ENCODE data around the gene CBFA2T2. TPM values are rescaled to one million over a fixed set of nuclear protein-coding genes. Genes with fewer than 3 reads are reported as not detected.

CBFA2T2 gene
- total and polyA plus RNA-seq, 2 donors (not counting 1 experiment from before 2014, with no cell fraction given): 26.9 to 30.0 TPM

- Histone ChIP-seq H3K9ac (ENCODE audit: low read length) (no peak overlapping the region), H4K20me1 (ENCODE audit: control insufficient read depth, insufficient read depth, low read length, poor library complexity, severe bottlenecking) (no peaks in the 10 kb centered on the region), H3K9me3 (ENCODE audit: control extremely low read depth in 1 of 3, control insufficient read depth in 2 of 3, insufficient read depth in 1 of 3, low read length in 2 of 3) (no peaks in the 10 kb centered on the region), H3K27me3 (replicated peaks in 1 of 4; ENCODE audit: control extremely low read depth in 1 of 4, control insufficient read depth in 3 of 4, insufficient read depth in 4 of 4, low read length in 3 of 4) (no peaks in the 10 kb centered on the region), H3K27ac (ENCODE audit: low read length in 2 of 2) (no peak overlapping the region), H3K4me2 (replicated peaks; ENCODE audit: low read depth, low read length, poor library complexity, severe bottlenecking) (peak overlapping the region; percentile 95), H3K79me2 (ENCODE audit: control insufficient read depth, insufficient read depth, low read length) (peaks cover 3% of the 10 kb centered on the region), H2AFZ (ENCODE audit: insufficient read depth, low read depth, low read length, poor library complexity, severe bottlenecking) (peak overlapping the region; percentile 84), H3K4me1 (ENCODE audit: control insufficient read depth in 2 of 2, insufficient read depth in 2 of 2, low read length in 2 of 2) (peaks cover 31 to 36% of the 10 kb centered on the region in 2 donors), H3K36me3 (replicated peaks in 1 of 2; ENCODE audit: control extremely low read depth in 1 of 2, control insufficient read depth in 1 of 2, extremely low read depth in 1 of 2, insufficient read depth in 2 of 2, low read length in 1 of 2) (no peaks in the 10 kb centered on the region), H3K4me3 (ENCODE audit: control extremely low read depth in 1 of 5, extremely low read depth in 1 of 5, insufficient read depth in 1 of 5, low read depth in 2 of 5, low read length in 4 of 5) (no peak overlapping the region)
- CTCF ChIA-PET: interaction anchor here (0.9 kb wide), 1 partner anchor 9 kb away, joined by 3 read pairs; the partner anchor contains the start of gene ACTL10
- ATAC-seq (ENCODE audit: low read depth) (no peak), DNase-seq (no peak)
- no peak for TF ChIP-seq CTCF (IDR thresholded peaks at IDR 0.05)
- TF ChIP-seq EZH2 (IDR thresholded peaks at IDR 0.05; ENCODE audit: borderline replicate concordance, insufficient read depth, low read depth, low read length, poor library complexity, severe bottlenecking): no peak
- POLR2A ChIA-PET: interaction anchor here (0.6 to 1.0 kb wide), 5 partner anchors 10 to 211 kb away, joined by 3 to 5 read pairs (median 4); no protein-coding TSS in a partner anchor
- intact Hi-C loops (cut with micrococcal nuclease): loop anchor here (2.0 kb wide), 2 partner anchors 45 to 55 kb away; partner anchors contain the start of genes PXMP4 and ZNF341
- Mint-ChIP-seq H3K4me1 (peaks cover 36% of the 10 kb centered on the region), H3K27ac (peak overlapping the region; percentile 32), H3K9me3 (ENCODE audit: insufficient read depth) (no peaks in the 10 kb centered on the region), H3K4me3 (peak overlapping the region; percentile 76), H3K27me3 (no peaks in the 10 kb centered on the region)
- 82% methylated on average over 8 of the region's 16 CpGs for WGBS (ENCODE audit: insufficient coverage)
These were observed 185.5 kb downstream of the CBFA2T2 start for GRCh38 chr20:33675136-33675959.

GRCh38 chr20:33676121-33676520, 186.2 kb downstream of the CBFA2T2 start:
- ChIA-PET POLR2A (interaction anchor here (0.6 to 1.0 kb wide), 2 partner anchors 9 to 190 kb away, joined by 4 to 5 read pairs; no protein-coding TSS in a partner anchor), CTCF (interaction anchor here (1.7 kb wide), 1 partner anchor 8 kb away, joined by 5 read pairs; no protein-coding TSS in a partner anchor)
- ATAC-seq (ENCODE audit: low read depth) (no peak), DNase-seq (no peak)
- Mint-ChIP-seq H3K9me3 (ENCODE audit: insufficient read depth) (no peaks in the 10 kb centered on the region), H3K27me3 (no peaks in the 10 kb centered on the region), H3K27ac (peak overlapping the region; percentile 32), H3K4me3 (peak overlapping the region; percentile 23), H3K4me1 (peaks cover 40% of the 10 kb centered on the region)
- H3K79me2 ChIP-seq (ENCODE audit: control insufficient read depth, insufficient read depth, low read length): peaks cover 3% of the 10 kb centered on the region
- intact Hi-C loops (cut with micrococcal nuclease): no loop called here
- no peak overlapping the region for H3K9ac ChIP-seq (ENCODE audit: low read length)
- H3K4me1 ChIP-seq (ENCODE audit: control insufficient read depth in 2 of 2, insufficient read depth in 2 of 2, low read length in 2 of 2): peaks cover 34 to 39% of the 10 kb centered on the region in 2 donors
- H3K4me2 ChIP-seq (replicated peaks; ENCODE audit: low read depth, low read length, poor library complexity, severe bottlenecking): no peak overlapping the region
- no peak overlapping the region for H3K4me3 ChIP-seq (ENCODE audit: control extremely low read depth in 1 of 5, extremely low read depth in 1 of 5, insufficient read depth in 1 of 5, low read depth in 2 of 5, low read length in 4 of 5)
- H4K20me1 ChIP-seq (ENCODE audit: control insufficient read depth, insufficient read depth, low read length, poor library complexity, severe bottlenecking): no peaks in the 10 kb centered on the region
- H3K9me3 ChIP-seq (ENCODE audit: control extremely low read depth in 1 of 3, control insufficient read depth in 2 of 3, insufficient read depth in 1 of 3, low read length in 2 of 3): no peaks in the 10 kb centered on the region
- no peak overlapping the region for H3K27ac ChIP-seq (ENCODE audit: low read length in 2 of 2)
- TF ChIP-seq CTCF (IDR thresholded peaks at IDR 0.05) (no peak), EZH2 (IDR thresholded peaks at IDR 0.05; ENCODE audit: borderline replicate concordance, insufficient read depth, low read depth, low read length, poor library complexity, severe bottlenecking) (no peak)
- WGBS (ENCODE audit: insufficient coverage): 98% methylated on average over 7 of the region's 11 CpGs
- no peaks in the 10 kb centered on the region for H3K27me3 ChIP-seq (replicated peaks in 1 of 4; ENCODE audit: control extremely low read depth in 1 of 4, control insufficient read depth in 3 of 4, insufficient read depth in 4 of 4, low read length in 3 of 4)
- no peaks in the 10 kb centered on the region for H3K36me3 ChIP-seq (replicated peaks in 1 of 2; ENCODE audit: control extremely low read depth in 1 of 2, control insufficient read depth in 1 of 2, extremely low read depth in 1 of 2, insufficient read depth in 2 of 2, low read length in 1 of 2)
- no peak overlapping the region for H2AFZ ChIP-seq (ENCODE audit: insufficient read depth, low read depth, low read length, poor library complexity, severe bottlenecking)

Measured in B cell (primary cell).